ENCODE results near the gene LDB2. TPM values are rescaled to one million over a fixed set of nuclear protein-coding genes. Genes with fewer than 3 reads are reported as not detected.

LDB2 gene
- total and polyA plus RNA-seq, 2 donors (not counting 1 experiment from before 2014, with no cell fraction given), result not detected

- H3K79me2 ChIP-seq (ENCODE audit: control insufficient read depth, insufficient read depth, low read length), result no peaks in the 10 kb centered on the region
- no peak overlapping the region for H3K4me2 ChIP-seq (replicated peaks; ENCODE audit: low read depth, low read length, poor library complexity, severe bottlenecking)
- H3K27me3 ChIP-seq (replicated peaks in 1 of 4; ENCODE audit: control extremely low read depth in 1 of 4, control insufficient read depth in 3 of 4, insufficient read depth in 4 of 4, low read length in 3 of 4), result no peaks in the 10 kb centered on the region
- no peak overlapping the region for H3K27ac Mint-ChIP-seq
- no peak overlapping the region for H2AFZ ChIP-seq (ENCODE audit: insufficient read depth, low read depth, low read length, poor library complexity, severe bottlenecking)
- CTCF ChIA-PET, result no interaction called here
- H4K20me1 ChIP-seq (ENCODE audit: control insufficient read depth, insufficient read depth, low read length, poor library complexity, severe bottlenecking), result no peaks in the 10 kb centered on the region
- no peaks in the 10 kb centered on the region for H3K36me3 ChIP-seq (replicated peaks in 1 of 2; ENCODE audit: control extremely low read depth in 1 of 2, control insufficient read depth in 1 of 2, extremely low read depth in 1 of 2, insufficient read depth in 2 of 2, low read length in 1 of 2)
- H3K9me3 Mint-ChIP-seq (ENCODE audit: insufficient read depth), result no peaks in the 10 kb centered on the region
- H3K4me3 ChIP-seq (ENCODE audit: control extremely low read depth in 1 of 5, extremely low read depth in 1 of 5, insufficient read depth in 1 of 5, low read depth in 2 of 5, low read length in 4 of 5), result no peak overlapping the region
- H3K27ac ChIP-seq (ENCODE audit: low read length in 2 of 2), result no peak overlapping the region
- H3K9ac ChIP-seq (ENCODE audit: low read length), result no peak overlapping the region
- no peaks in the 10 kb centered on the region for H3K4me1 Mint-ChIP-seq
- no peaks in the 10 kb centered on the region for H3K27me3 Mint-ChIP-seq
- DNase-seq (no peak), ATAC-seq (ENCODE audit: low read depth) (no peak)
- TF ChIP-seq EZH2 (IDR thresholded peaks at IDR 0.05; ENCODE audit: borderline replicate concordance, insufficient read depth, low read depth, low read length, poor library complexity, severe bottlenecking), result no peak
- TF ChIP-seq CTCF (IDR thresholded peaks at IDR 0.05), result no peak
- peaks cover 0 to 2% (median 0%) of the 10 kb centered on the region in 3 donors for H3K9me3 ChIP-seq (ENCODE audit: control extremely low read depth in 1 of 3, control insufficient read depth in 2 of 3, insufficient read depth in 1 of 3, low read length in 2 of 3)
- 100% methylated on average over 1 of the region's 3 CpGs for WGBS (ENCODE audit: insufficient coverage)
- no peaks in the 10 kb centered on the region for H3K4me1 ChIP-seq (ENCODE audit: control insufficient read depth in 2 of 2, insufficient read depth in 2 of 2, low read length in 2 of 2)
- intact Hi-C loops (cut with micrococcal nuclease), result no loop called here
- POLR2A ChIA-PET, result no interaction called here
- no peak overlapping the region for H3K4me3 Mint-ChIP-seq
These were observed 222.1 kb downstream of the LDB2 start for GRCh38 chr4:16676230-16676770.

GRCh38 chr4:16674082-16674481 lies 224.4 kb downstream of the LDB2 start:
- ATAC-seq (ENCODE audit: low read depth), result no peak
- intact Hi-C loops (cut with micrococcal nuclease), result no loop called here
- H4K20me1 ChIP-seq (ENCODE audit: control insufficient read depth, insufficient read depth, low read length, poor library complexity, severe bottlenecking), result no peaks in the 10 kb centered on the region

More at GRCh38 chr4:16674082-16674481, 224.4 kb downstream of the LDB2 start:
- H3K4me2 ChIP-seq (replicated peaks; ENCODE audit: low read depth, low read length, poor library complexity, severe bottlenecking), result no peak overlapping the region
- no peaks in the 10 kb centered on the region for H3K4me1 Mint-ChIP-seq
- H3K79me2 ChIP-seq (ENCODE audit: control insufficient read depth, insufficient read depth, low read length), result no peaks in the 10 kb centered on the region
- TF ChIP-seq EZH2 (IDR thresholded peaks at IDR 0.05; ENCODE audit: borderline replicate concordance, insufficient read depth, low read depth, low read length, poor library complexity, severe bottlenecking) (no peak), CTCF (IDR thresholded peaks at IDR 0.05) (no peak)
- ChIA-PET POLR2A (no interaction called here), CTCF (no interaction called here)
- no peak overlapping the region for H3K27ac ChIP-seq (ENCODE audit: low read length in 2 of 2)
- H3K27ac Mint-ChIP-seq, result no peak overlapping the region
- no peak for DNase-seq
- no peak overlapping the region for H3K4me3 Mint-ChIP-seq
- no peaks in the 10 kb centered on the region for H3K9me3 Mint-ChIP-seq (ENCODE audit: insufficient read depth)
- H3K4me3 ChIP-seq (ENCODE audit: control extremely low read depth in 1 of 5, extremely low read depth in 1 of 5, insufficient read depth in 1 of 5, low read depth in 2 of 5, low read length in 4 of 5), result no peak overlapping the region
- H3K27me3 Mint-ChIP-seq, result no peaks in the 10 kb centered on the region
- H3K9ac ChIP-seq (ENCODE audit: low read length), result no peak overlapping the region
- no peaks in the 10 kb centered on the region for H3K36me3 ChIP-seq (replicated peaks in 1 of 2; ENCODE audit: control extremely low read depth in 1 of 2, control insufficient read depth in 1 of 2, extremely low read depth in 1 of 2, insufficient read depth in 2 of 2, low read length in 1 of 2)
- H3K9me3 ChIP-seq (ENCODE audit: control extremely low read depth in 1 of 3, control insufficient read depth in 2 of 3, insufficient read depth in 1 of 3, low read length in 2 of 3), result no peaks in the 10 kb centered on the region
- H3K4me1 ChIP-seq (ENCODE audit: control insufficient read depth in 2 of 2, insufficient read depth in 2 of 2, low read length in 2 of 2), result no peaks in the 10 kb centered on the region
- no peaks in the 10 kb centered on the region for H3K27me3 ChIP-seq (replicated peaks in 1 of 4; ENCODE audit: control extremely low read depth in 1 of 4, control insufficient read depth in 3 of 4, insufficient read depth in 4 of 4, low read length in 3 of 4)
- no peak overlapping the region for H2AFZ ChIP-seq (ENCODE audit: insufficient read depth, low read depth, low read length, poor library complexity, severe bottlenecking)
- WGBS (ENCODE audit: insufficient coverage), result 100% methylated on average over 3 of the region's 7 CpGs
